ENCODE results near the gene MYO3A.

- no peak for TF ChIP-seq CTCF (IDR thresholded peaks at IDR 0.05; ENCODE audit: low read length)
- no peak for TF ChIP-seq EZH2 (IDR thresholded peaks at IDR 0.05; ENCODE audit: borderline replicate concordance, low read length)
Measured at GRCh38 chr10:25999295-25999981, 65.4 kb downstream of the MYO3A start.
